ENCODE results near the gene CECR2.

- TF ChIP-seq CTCF (IDR thresholded peaks at IDR 0.05; ENCODE audit: low read length) (no peak), EZH2 (IDR thresholded peaks at IDR 0.05; ENCODE audit: borderline replicate concordance, low read length) (no peak)
These were observed 180.4 kb downstream of the CECR2 start for GRCh38 chr22:17549655-17550054.
